OCI-LY7 (cell line): ENCODE data around the gene FBXO11. TPM values are rescaled to one million over a fixed set of nuclear protein-coding genes. Genes with fewer than 3 reads are reported as not detected.

Source experiments
- BruUV-seq: library from RNA; stranded (reverse); fragments of 400-500 nt; replicated peaks from 2 replicates; lab custom pipeline; 2021; lab: Mats Ljungman, UMichigan
- CTCF ChIA-PET: fragments of 300-600 bp; sonication (Branson Sonifier 250); formaldehyde crosslinking; loops from one replicate; lab custom pipeline; 2022; ENCODE audit warnings: antibody characterized with exemption; ENCODE audit not compliant: unreplicated experiment; lab: Charles Lee
- POLR2A ChIA-PET: fragments of 300-600 bp; sonication (Branson Sonifier 250); formaldehyde crosslinking; loops from one replicate; lab custom pipeline; 2022; ENCODE audit warnings: antibody characterized with exemption; lab: Charles Lee
- DNase-seq: peaks from one replicate; pipeline ENCODE4 v3.0.0-alpha.2; 2015; ENCODE audit warnings: low spot score
- H2AFZ ChIP-seq: fragments of 200-600 bp; sonication (generic), shearing (Covaris generic); 2 replicates; pipeline ENCODE4 v1.6.1; 2014; ENCODE audit warnings: mild to moderate bottlenecking, antibody characterized with exemption, low read length, moderate library complexity
- H3K27ac ChIP-seq: fragments of 200-600 bp; sonication (generic); 2 replicates; pipeline ENCODE4 v1.5.1; 2014; ENCODE audit warnings: mixed run types, low read depth, mild to moderate bottlenecking, moderate library complexity, low read length, inconsistent platforms; ENCODE audit not compliant: poor library complexity, severe bottlenecking
- H3K36me3 ChIP-seq: fragments of 200-600 bp; sonication (generic); 2 replicates; pipeline ENCODE4 v1.6.1; 2014; ENCODE audit warnings: mild to moderate bottlenecking, antibody characterized with exemption, low read length, moderate library complexity, mixed read lengths; ENCODE audit not compliant: insufficient read depth
- H3K4me1 ChIP-seq: fragments of 200-600 bp; sonication (generic); 2 replicates; pipeline ENCODE4 v1.5.1; 2014; ENCODE audit warnings: mild to moderate bottlenecking, low read length; ENCODE audit not compliant: insufficient read depth, poor library complexity, severe bottlenecking
- H3K4me2 ChIP-seq: fragments of 200-600 bp; sonication (generic); 2 replicates; pipeline ENCODE4 v1.6.1; 2014; ENCODE audit warnings: mild to moderate bottlenecking, low read length
- H3K4me3 ChIP-seq: fragments of 200-600 bp; sonication (generic); 2 replicates; pipeline ENCODE4 v1.5.1; 2014; ENCODE audit warnings: mild to moderate bottlenecking, low read depth, low read length; ENCODE audit not compliant: poor library complexity, severe bottlenecking
- H3K79me2 ChIP-seq: fragments of 200-600 bp; sonication (generic); 2 replicates; pipeline ENCODE4 v1.6.1; 2016; ENCODE audit warnings: low read depth, mild to moderate bottlenecking, low read length, moderate library complexity, mixed read lengths; ENCODE audit not compliant: insufficient read depth
- H3K9me2 ChIP-seq: fragments of 200-600 bp; sonication (generic); 2 replicates; pipeline ENCODE4 v1.6.1; 2016; ENCODE audit warnings: mild to moderate bottlenecking, low read length, mixed read lengths; ENCODE audit not compliant: insufficient read depth
- H3K9me3 ChIP-seq: fragments of 200-600 bp; sonication (generic); 2 replicates; pipeline ENCODE4 v1.6.1; 2014; ENCODE audit warnings: mild to moderate bottlenecking, mixed run types, low read length, mixed read lengths
- H4K20me1 ChIP-seq: fragments of 200-600 bp; sonication (generic); 2 replicates; pipeline ENCODE4 v1.6.1; 2014; ENCODE audit warnings: mild to moderate bottlenecking, antibody characterized with exemption, low read length, moderate library complexity, mixed read lengths; ENCODE audit not compliant: insufficient read depth
- CTCF ChIP-seq: fragments of 200-600 bp; sonication (generic); conservative IDR thresholded peaks from 2 replicates; pipeline ENCODE4 v1.5.1; 2014; ENCODE audit warnings: mild to moderate bottlenecking, antibody characterized with exemption, low read length, moderate library complexity, mixed read lengths
- EZH2phosphoT487 ChIP-seq: fragments of 200-600 bp; sonication (generic); IDR thresholded peaks from 2 replicates; pipeline ENCODE4 v1.6.1; 2018; ENCODE audit warnings: low read depth, borderline replicate concordance, mild to moderate bottlenecking, mixed run types, antibody characterized with exemption, low read length, moderate library complexity, mixed read lengths
- intact Hi-C: fragments of 100-400 bp; cut with micrococcal nuclease; formaldehyde crosslinking; loops from one replicate; pipeline ENCODE4 v1.10.0; 2022; ENCODE audit not compliant: unreplicated experiment
- total RNA-seq, 2 experiments: library from RNA; depleted of rRNA in 1 of 2; stranded (reverse); fragments of >200 nt in 1 of 2; shearing (Covaris generic) in 1 of 2; gene quantifications; 2 replicates each; pipeline ENCODE4 v1.2.3, GENCODE V29; 2014 to 2022

Gene FBXO11
- total RNA-seq, 2 experiments from 2014 or later = 31.9 to 73.2 TPM

GRCh38 chr2:47818777-47819176 is 87.5 kb downstream of the FBXO11 start:
- Histone ChIP-seq H4K20me1 (no peaks in the 10 kb centered on the region), H3K27ac (no peak overlapping the region), H3K4me1 (peaks cover 5% of the 10 kb centered on the region), H3K9me2 (no peaks in the 10 kb centered on the region), H3K79me2 (no peaks in the 10 kb centered on the region), H3K4me3 (no peak overlapping the region), H3K9me3 (no peaks in the 10 kb centered on the region), H3K36me3 (peaks cover 92% of the 10 kb centered on the region), H2AFZ (no peak overlapping the region), H3K4me2 (no peak overlapping the region)
- ChIA-PET CTCF (no interaction called here), POLR2A (interaction anchor here (0.6 to 1.4 kb wide), 4 partner anchors 20 to 397 kb away, joined by 3 to 5 read pairs (median 4); no protein-coding TSS in a partner anchor)
- DNase-seq = no peak
- BruUV-seq = no TSS peak
- intact Hi-C loops = no loop called here
- TF ChIP-seq CTCF (no peak), EZH2phosphoT487 (no peak)

GRCh38 chr2:47815764-47816163 is 90.5 kb downstream of the FBXO11 start:
- ChIA-PET CTCF (no interaction called here), POLR2A (interaction anchor here (0.6 to 1.8 kb wide), 4 partner anchors 9 to 39 kb away, joined by 3 to 7 read pairs (median 3); no protein-coding TSS in a partner anchor)
- Histone ChIP-seq H2AFZ (no peak overlapping the region), H3K9me3 (no peaks in the 10 kb centered on the region), H3K4me1 (peaks cover 5% of the 10 kb centered on the region), H3K36me3 (peaks cover 94% of the 10 kb centered on the region), H3K4me2 (no peak overlapping the region), H3K79me2 (no peaks in the 10 kb centered on the region), H3K27ac (no peak overlapping the region), H3K4me3 (no peak overlapping the region), H4K20me1 (no peaks in the 10 kb centered on the region; the same call in 1 of the 2 replicates), H3K9me2 (no peaks in the 10 kb centered on the region)
- TF ChIP-seq EZH2phosphoT487 (no peak), CTCF (no peak)
- no TSS peak for BruUV-seq
- intact Hi-C loops = no loop called here
- DNase-seq = peak; percentile 64

GRCh38 chr2:47811668-47812067 is 94.6 kb downstream of the FBXO11 start:
- intact Hi-C loops = loop anchor here (5.0 kb wide), 2 partner anchors 291 to 474 kb away; no protein-coding TSS in a partner anchor
- Histone ChIP-seq H4K20me1 (peaks cover 15% of the 10 kb centered on the region; the same call in 1 of the 2 replicates), H3K4me1 (peaks cover 5% of the 10 kb centered on the region), H2AFZ (no peak overlapping the region), H3K36me3 (peaks cover 94% of the 10 kb centered on the region), H3K79me2 (no peaks in the 10 kb centered on the region; the same call in 1 of the 2 replicates), H3K4me3 (no peak overlapping the region), H3K9me2 (no peaks in the 10 kb centered on the region), H3K9me3 (no peaks in the 10 kb centered on the region), H3K27ac (peak overlapping the region; percentile 0), H3K4me2 (no peak overlapping the region)
- POLR2A ChIA-PET = interaction anchor here (1.3 kb wide), 1 partner anchor 10 kb away, joined by 3 read pairs; no protein-coding TSS in a partner anchor
- BruUV-seq = no TSS peak
- TF ChIP-seq CTCF (no peak), EZH2phosphoT487 (no peak)
- CTCF ChIA-PET = no interaction called here
- DNase-seq = no peak
